Spleen (tissue), 11 donors: ENCODE measurements around the gene TAF4. TPM values are rescaled to one million over a fixed set of nuclear protein-coding genes. Genes with fewer than 3 reads are reported as not detected.

Source experiments
- DNase-seq: peaks from one replicate; pipeline ENCODE4 v3.0.0-alpha.2; 2020
- H3K27ac ChIP-seq, 8 donors: fragments of 200-600 bp; sonication (generic) in 7 of 8; 1 replicate in 4 of 8; 2 replicates in 4 of 8; pipeline versions ENCODE4 v1.5.0 to v1.8.0; 2016 to 2021; ENCODE audit warnings: inconsistent platforms in 4 of 8, mild to moderate bottlenecking in 4 of 8, moderate library complexity in 1 of 8
- H3K27me3 ChIP-seq, 7 donors: fragments of 200-600 bp; sonication (generic) in 6 of 7; replicated peaks in 1 of 7; 1 replicate in 4 of 7; 2 replicates in 3 of 7; pipeline versions ENCODE4 v1.5.0 to v1.8.0; 2016 to 2021; ENCODE audit warnings: inconsistent platforms in 3 of 7, mild to moderate bottlenecking in 1 of 7
- H3K36me3 ChIP-seq, 6 donors: fragments of 200-600 bp; sonication (generic) in 5 of 6; 1 replicate in 4 of 6; 2 replicates in 2 of 6; pipeline versions ENCODE4 v1.5.0 to v1.8.0; 2016 to 2021; ENCODE audit warnings: inconsistent platforms in 2 of 6
- H3K4me1 ChIP-seq, 6 donors: fragments of 200-600 bp; sonication (generic) in 5 of 6; 1 replicate in 3 of 6; 2 replicates in 3 of 6; pipeline versions ENCODE4 v1.5.0 to v1.8.0; 2016 to 2021; ENCODE audit warnings: inconsistent platforms in 3 of 6
- H3K4me3 ChIP-seq, 8 donors: fragments of 200-600 bp; sonication (generic) in 7 of 8; 1 replicate in 4 of 8; 2 replicates in 4 of 8; pipeline versions ENCODE4 v1.5.0 to v1.8.0; 2016 to 2021; ENCODE audit warnings: inconsistent platforms in 4 of 8, mild to moderate bottlenecking in 4 of 8, moderate library complexity in 2 of 8
- H3K9me3 ChIP-seq, 8 donors: fragments of 200-600 bp; sonication (generic) in 7 of 8; 1 replicate in 4 of 8; 2 replicates in 4 of 8; pipeline versions ENCODE4 v1.5.0 to v1.8.0; 2016 to 2021; ENCODE audit warnings: inconsistent platforms in 4 of 8
- CTCF ChIP-seq, 11 experiments: fragments of 200-600 bp in 7 of 11; fragments of 450-650 bp in 4 of 11; sonication (generic) in 4 of 11; IDR thresholded peaks in 8 of 11; conservative IDR thresholded peaks in 3 of 11; 1 replicate in 7 of 11; 2 replicates in 4 of 11; pipeline versions ENCODE4 v1.4.0 to v1.8.0; 2016 to 2021; ENCODE audit warnings: antibody characterized with exemption in 11 of 11, inconsistent platforms in 4 of 11, mild to moderate bottlenecking in 1 of 11
- POLR2A ChIP-seq, 3 donors: fragments of 450-650 bp; IDR thresholded peaks; one replicate each; pipeline ENCODE4 v1.5.1; 2017; ENCODE audit warnings: antibody characterized with exemption in 3 of 3, mild to moderate bottlenecking in 1 of 3
- POLR2AphosphoS5 ChIP-seq, 3 donors: sonication (generic); formaldehyde crosslinking; IDR thresholded peaks; one replicate each; pipeline ENCODE4 v1.5.1; 2017; ENCODE audit warnings: antibody characterized with exemption in 3 of 3
- WGBS, 5 donors: extraction: QIAGEN DNeasy Blood & Tissue Kit in 3 of 5; methylation state at CpG; one replicate each; pipeline versions ENCODE4 v1.1.5 to v1.1.7; 2013 to 2018; 5-methylcytosine and 5-hydroxymethylcytosine counted together
- intact Hi-C: fragments of 100-400 bp; cut with DNase I; formaldehyde crosslinking; loops from one replicate; pipeline ENCODE4 v1.15.0; 2023; ENCODE audit warnings: low total_unique reads
- polyA plus RNA-seq, 3 donors: library from polyadenylated mRNA; stranded (reverse); fragments of 200-250 nt; gene quantifications; one replicate each; pipeline ENCODE4 v1.2.1, GENCODE V29; 2013
- total RNA-seq, 7 donors: library from RNA; depleted of rRNA in 3 of 7; stranded (reverse); fragments of >200 nt in 3 of 7; fragmentation: NEBNext Ultra II Directional in 4 of 7; extraction: Animal tissue kit (Norgen Biotek cat#: 25700) in 4 of 7; gene quantifications; one replicate each; pipeline versions ENCODE4 v1.1.0 to v1.2.1, GENCODE V29; 2016 to 2021
- donor health status: healthy with polysubstance abuse.
- donor health status: DM: no; HTN: no; CAD: no; lungs with moderate emphysema.
- donor health status: DM: no; HTN: no; CAD: no.
- donor health status: Bipolar disorder and iron deficiency.
- donor health status: healthy.
- donor health status: DM: no; HTN: no; CAD: no.
- donor health status: DM: yes; HTN: yes; CAD: no.

The TAF4 gene
- total and polyA plus RNA-seq, 10 donors: 4.3 to 28.3 (median 16.5) TPM

- no peak for DNase-seq
- Histone ChIP-seq H3K4me3 (no peak overlapping the region), H3K36me3 (peaks cover 0 to 35% (median 21%) of the 10 kb centered on the region in 6 donors), H3K4me1 (peaks cover 0 to 38% (median 25%) of the 10 kb centered on the region in 6 donors), H3K27ac (no peak overlapping the region), H3K27me3 (no peaks in the 10 kb centered on the region), H3K9me3 (no peaks in the 10 kb centered on the region)
- TF ChIP-seq POLR2A (IDR thresholded peaks at IDR 0.05): no peak
- no peak for TF ChIP-seq POLR2AphosphoS5 (IDR thresholded peaks at IDR 0.05)
- TF ChIP-seq CTCF (IDR thresholded peaks at IDR 0.05 in 8 of 11, conservative IDR thresholded peaks at IDR 0.05 in 3 of 11): no peak
- 76 to 87% (median 79%) methylated on average over 21 to 24 of the region's 24 CpGs for WGBS, 5 donors
- intact Hi-C loops: loop anchor here (10.0 kb wide), 1 partner anchor 369 kb away; the partner anchor contains the start of gene RPS21
Measured at GRCh38 chr20:62015540-62016288, 50.0 kb downstream of the TAF4 start.

- intact Hi-C loops: loop anchor here (5.0 to 10.0 kb wide), 2 partner anchors 122 to 370 kb away; partner anchors contain the start of gene RPS21
- peaks cover 0 to 36% (median 20%) of the 10 kb centered on the region in 6 donors for H3K4me1 ChIP-seq
- H3K36me3 ChIP-seq: peaks cover 0 to 39% (median 22%) of the 10 kb centered on the region in 6 donors
- no peaks in the 10 kb centered on the region for H3K9me3 ChIP-seq
- H3K27ac ChIP-seq: no peak overlapping the region
- H3K4me3 ChIP-seq: no peak overlapping the region
- no peak for DNase-seq
- WGBS, 5 donors: 81 to 90% (median 88%) methylated on average over 14 of the region's 14 CpGs
- TF ChIP-seq POLR2AphosphoS5 (IDR thresholded peaks at IDR 0.05) (no peak), CTCF (IDR thresholded peaks at IDR 0.05 in 8 of 11, conservative IDR thresholded peaks at IDR 0.05 in 3 of 11) (no peak), POLR2A (IDR thresholded peaks at IDR 0.05) (no peak)
- no peaks in the 10 kb centered on the region for H3K27me3 ChIP-seq
Measured at GRCh38 chr20:62014889-62015537, 50.7 kb downstream of the TAF4 start.

GRCh38 chr20:62014488-62014775 lies 51.2 kb downstream of the TAF4 start:
- WGBS, 5 donors: 93 to 96% (median 94%) methylated on average over 9 to 12 of the region's 12 CpGs
- Histone ChIP-seq H3K4me3 (no peak overlapping the region), H3K36me3 (peaks cover 0 to 45% (median 28%) of the 10 kb centered on the region in 6 donors), H3K9me3 (no peaks in the 10 kb centered on the region), H3K27me3 (no peaks in the 10 kb centered on the region), H3K27ac (no peak overlapping the region), H3K4me1 (peaks cover 0 to 31% (median 15%) of the 10 kb centered on the region in 6 donors)
- TF ChIP-seq POLR2AphosphoS5 (IDR thresholded peaks at IDR 0.05) (no peak), CTCF (IDR thresholded peaks at IDR 0.05 in 8 of 11, conservative IDR thresholded peaks at IDR 0.05 in 3 of 11) (no peak), POLR2A (IDR thresholded peaks at IDR 0.05) (no peak)
- DNase-seq: no peak
- intact Hi-C loops: loop anchor here (5.0 to 10.0 kb wide), 2 partner anchors 123 to 370 kb away; partner anchors contain the start of gene RPS21

GRCh38 chr20:62012631-62013030 lies 53.0 kb downstream of the TAF4 start:
- no peak overlapping the region for H3K27ac ChIP-seq
- H3K36me3 ChIP-seq: peaks cover 0 to 63% (median 46%) of the 10 kb centered on the region in 6 donors
- TF ChIP-seq CTCF (IDR thresholded peaks at IDR 0.05 in 8 of 11, conservative IDR thresholded peaks at IDR 0.05 in 3 of 11) (no peak), POLR2A (IDR thresholded peaks at IDR 0.05) (no peak), POLR2AphosphoS5 (IDR thresholded peaks at IDR 0.05) (no peak)
- H3K27me3 ChIP-seq: no peaks in the 10 kb centered on the region
- WGBS, 5 donors: 95 to 97% (median 96%) methylated on average over 12 of the region's 12 CpGs
- DNase-seq: no peak
- peaks cover 0 to 19% (median 6%) of the 10 kb centered on the region in 6 donors for H3K4me1 ChIP-seq
- no peak overlapping the region for H3K4me3 ChIP-seq
- intact Hi-C loops: loop anchor here (5.0 to 10.0 kb wide), 2 partner anchors 125 to 372 kb away; partner anchors contain the start of gene RPS21
- no peaks in the 10 kb centered on the region for H3K9me3 ChIP-seq
